HG03064 (cell line): ENCODE data around the gene ELOVL6.
"Not testable (repeated sequence)": the region's sequence is repeated elsewhere in the genome, so short reads cannot be mapped to it uniquely, and the experiment has no call there.

Source experiments
- ATAC-seq: cut with Tn5 transposase; IDR thresholded peaks from one replicate; pipeline ENCODE4 v1.9.1; 2021; ENCODE audit warnings: low read depth; ENCODE audit not compliant: unreplicated experiment

ELOVL6 gene

GRCh38 chr4:110164251-110164650 lies 34.2 kb downstream of the ELOVL6 start:
- no peak for ATAC-seq

DNA sequence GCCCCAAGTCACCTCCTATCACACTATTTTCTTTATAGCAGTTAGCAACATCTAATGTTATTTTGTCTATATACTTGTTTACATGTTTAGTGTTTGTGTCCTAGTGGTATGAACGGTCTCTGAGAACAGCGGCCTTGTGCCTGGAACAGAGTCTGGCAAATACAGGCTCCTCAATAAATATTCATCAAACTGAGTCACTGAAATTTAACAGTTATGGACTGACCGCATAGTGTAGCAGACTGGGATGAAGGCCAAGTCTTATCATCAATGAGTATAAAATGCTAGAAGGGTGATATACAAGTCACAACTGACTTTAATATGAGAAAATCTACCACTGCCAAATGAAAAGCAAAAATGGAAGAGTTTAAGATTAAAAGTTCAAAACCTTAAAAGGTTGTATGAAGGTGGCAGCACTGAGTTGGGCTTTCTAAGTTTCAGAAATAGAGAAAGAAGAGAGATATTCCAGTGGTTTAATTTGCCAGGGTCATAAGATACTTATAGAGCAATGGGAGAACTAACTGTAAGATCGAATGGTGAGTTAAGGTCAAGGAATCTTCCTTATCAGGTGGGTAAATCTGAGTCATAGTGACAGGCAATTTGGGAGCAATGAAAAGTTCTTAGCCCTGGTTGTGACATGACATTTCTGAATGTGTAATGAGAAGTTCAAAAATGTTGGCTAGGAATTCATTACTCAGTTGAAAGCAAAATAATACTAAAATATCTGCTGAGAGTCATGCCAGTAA lies 34.9 kb downstream of the ELOVL6 start:
- ATAC-seq, result no peak

DNA sequence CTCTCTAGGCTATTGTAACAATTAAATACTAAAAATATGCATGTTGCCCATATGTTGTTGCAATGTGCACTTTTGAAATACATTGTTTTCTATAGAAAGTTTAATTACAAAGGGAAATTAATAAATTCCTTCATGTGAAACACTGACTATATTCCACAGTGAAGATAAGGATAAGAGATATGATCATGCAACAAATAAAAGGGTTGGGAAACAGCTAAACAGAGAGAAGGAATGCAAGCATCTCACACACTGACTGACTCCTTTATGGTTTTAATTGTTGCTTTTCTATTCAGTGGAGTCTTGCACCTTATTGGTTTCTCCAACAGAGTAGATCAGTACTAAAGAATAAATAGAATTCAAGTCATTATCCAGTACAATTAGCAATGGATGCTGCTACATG lies 37.8 kb downstream of the ELOVL6 start:
- ATAC-seq, result no peak

GRCh38 chr4:110159541-110159940 lies 38.9 kb downstream of the ELOVL6 start:
- ATAC-seq, result no peak

- ATAC-seq, result no peak
Measured at GRCh38 chr4:110157580-110157979, 40.8 kb downstream of the ELOVL6 start.

- ATAC-seq, result not testable (repeated sequence)
Measured at GRCh38 chr4:110157166-110157565, 41.2 kb downstream of the ELOVL6 start.

DNA sequence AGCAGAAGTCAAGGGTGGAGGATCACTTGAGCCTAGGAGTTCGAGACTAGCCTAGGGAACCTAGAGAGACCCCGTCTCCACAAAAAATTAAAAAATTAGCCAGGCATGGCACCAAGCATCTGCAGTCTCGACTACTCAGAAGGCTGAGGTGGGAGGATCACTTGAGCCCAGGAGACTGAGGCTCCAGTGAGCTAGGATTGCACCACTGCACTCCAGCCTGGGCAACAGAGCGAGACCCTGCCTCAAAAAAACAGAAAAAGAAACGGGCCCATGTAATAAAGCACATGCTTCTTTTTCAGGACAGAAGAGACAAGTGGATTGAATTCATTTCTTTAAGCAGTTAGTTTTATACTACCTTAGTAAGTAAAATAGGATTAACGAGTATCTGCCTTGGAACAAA lies 42.0 kb downstream of the ELOVL6 start:
- ATAC-seq, result no peak

DNA sequence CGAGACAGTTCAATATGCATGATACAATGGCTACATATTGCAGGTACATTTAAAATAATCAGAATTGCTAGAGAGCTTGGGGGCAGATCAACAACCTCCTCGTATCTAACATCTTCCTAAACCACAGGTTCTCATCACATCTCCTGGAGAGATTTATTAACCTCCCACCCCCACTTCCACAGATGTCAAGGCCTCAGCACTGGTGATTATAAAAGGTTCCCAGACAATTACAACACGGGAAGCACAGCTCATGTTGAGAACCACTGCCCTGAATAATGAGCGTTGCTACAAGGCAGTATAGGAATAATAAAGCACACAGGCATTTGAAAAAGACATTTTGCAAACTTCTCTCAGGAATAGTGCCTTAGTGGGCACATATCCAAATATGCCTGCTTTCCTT lies 42.8 kb downstream of the ELOVL6 start:
- no peak for ATAC-seq

GRCh38 chr4:110154582-110154981 lies 43.8 kb downstream of the ELOVL6 start:
- no peak for ATAC-seq

DNA sequence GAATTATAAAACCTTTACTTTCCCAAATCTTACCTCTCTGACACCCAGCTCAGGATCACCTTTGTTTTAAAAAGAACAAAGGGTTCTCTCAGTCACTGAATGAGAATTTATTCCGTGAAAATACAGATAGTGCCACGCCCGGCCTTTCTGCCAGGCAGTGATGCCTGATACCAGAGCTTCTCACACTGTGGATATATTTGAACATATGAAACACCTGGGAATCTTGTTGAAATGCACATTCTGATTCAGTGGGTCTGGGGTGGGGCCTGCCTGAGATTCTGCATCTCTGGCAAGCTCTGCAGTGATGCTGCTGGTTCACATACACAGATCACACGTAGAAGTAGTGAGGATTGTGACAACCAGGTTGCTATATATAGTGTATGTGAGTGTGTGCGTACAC lies 46.0 kb downstream of the ELOVL6 start:
- ATAC-seq, result no peak

GRCh38 chr4:110149089-110149488 lies 49.3 kb downstream of the ELOVL6 start:
- ATAC-seq, result no peak

DNA sequence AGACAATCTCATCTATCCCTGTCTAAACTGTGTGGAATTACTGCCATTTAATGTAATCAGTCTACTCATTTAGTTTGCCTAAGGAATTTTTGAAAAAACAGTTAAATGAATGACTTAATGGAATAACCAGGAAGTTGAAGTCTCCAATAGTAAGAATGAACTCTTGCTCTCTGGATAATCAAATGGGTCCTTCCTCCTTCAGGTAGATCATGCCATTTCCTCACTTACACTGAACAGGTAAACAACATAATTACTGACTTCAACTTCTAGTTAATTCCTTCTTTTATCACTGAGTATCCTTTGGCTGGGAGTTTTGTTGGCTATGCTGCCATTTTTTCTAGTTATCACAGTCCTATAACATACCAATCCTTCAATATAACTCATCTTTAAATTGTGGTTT lies 56.0 kb downstream of the ELOVL6 start:
- ATAC-seq, result no peak

- ATAC-seq, result no peak
Measured at GRCh38 chr4:110139815-110140214, 58.6 kb downstream of the ELOVL6 start.

DNA sequence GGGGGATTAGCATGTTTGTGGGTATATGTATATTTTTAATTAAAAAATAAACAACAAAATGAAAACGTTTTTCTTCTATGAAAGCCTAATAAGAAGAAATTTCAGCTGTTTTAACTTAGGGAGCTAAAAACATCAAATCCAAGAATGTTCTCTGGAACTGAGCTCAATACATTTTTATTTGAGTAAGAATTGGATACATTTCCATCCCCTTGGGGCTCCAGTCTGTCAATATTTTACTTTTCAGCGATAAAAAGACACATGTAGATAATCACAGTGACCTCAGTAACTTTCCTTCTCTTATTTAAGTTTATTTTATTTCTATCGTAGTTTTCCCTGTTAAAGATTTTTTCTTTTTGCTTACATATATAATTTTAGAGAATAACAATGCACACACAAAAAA lies 59.3 kb downstream of the ELOVL6 start:
- ATAC-seq, result no peak

DNA sequence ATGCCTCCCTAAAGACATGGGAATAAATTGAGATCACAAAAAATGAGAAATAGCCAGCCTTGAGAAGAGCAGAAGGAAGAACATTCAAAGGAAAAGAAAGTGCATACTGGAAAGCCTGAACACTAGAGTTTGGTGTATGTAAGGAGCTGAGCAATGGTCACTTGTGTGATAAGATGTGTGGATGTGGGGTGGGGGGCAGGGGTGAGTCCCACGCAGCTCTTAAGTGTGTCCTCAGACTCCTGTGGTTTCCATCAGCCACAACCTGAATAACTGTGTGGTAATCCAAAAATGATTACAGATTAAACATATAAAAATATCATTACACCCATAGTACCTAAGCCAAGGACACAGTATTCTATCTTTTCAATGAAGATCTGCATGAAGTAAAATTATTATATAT lies 59.9 kb downstream of the ELOVL6 start:
- no peak for ATAC-seq

- no peak for ATAC-seq
Measured at GRCh38 chr4:110137829-110138228, 60.6 kb downstream of the ELOVL6 start.

DNA sequence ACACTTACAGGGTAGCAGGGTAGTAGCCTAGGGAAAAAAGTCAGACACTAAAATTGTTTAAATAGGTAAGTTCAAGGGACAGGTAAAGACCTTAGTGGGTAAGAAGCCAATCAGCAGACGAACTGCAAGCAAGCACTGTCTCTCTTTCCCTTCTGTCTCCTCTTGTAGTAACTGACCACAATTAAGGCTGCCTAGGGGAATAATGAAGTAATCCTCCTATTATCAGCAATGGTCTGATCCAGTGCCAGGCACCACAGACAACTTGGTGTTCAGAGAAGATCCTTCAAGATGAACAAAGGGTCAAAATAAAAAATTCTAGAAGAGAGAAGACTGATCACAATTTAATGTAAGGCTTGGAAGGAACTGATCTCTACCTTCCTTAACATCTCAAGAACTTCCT lies 62.9 kb downstream of the ELOVL6 start:
- ATAC-seq, result no peak

GRCh38 chr4:110135076-110135475 lies 63.3 kb downstream of the ELOVL6 start:
- ATAC-seq, result no peak

DNA sequence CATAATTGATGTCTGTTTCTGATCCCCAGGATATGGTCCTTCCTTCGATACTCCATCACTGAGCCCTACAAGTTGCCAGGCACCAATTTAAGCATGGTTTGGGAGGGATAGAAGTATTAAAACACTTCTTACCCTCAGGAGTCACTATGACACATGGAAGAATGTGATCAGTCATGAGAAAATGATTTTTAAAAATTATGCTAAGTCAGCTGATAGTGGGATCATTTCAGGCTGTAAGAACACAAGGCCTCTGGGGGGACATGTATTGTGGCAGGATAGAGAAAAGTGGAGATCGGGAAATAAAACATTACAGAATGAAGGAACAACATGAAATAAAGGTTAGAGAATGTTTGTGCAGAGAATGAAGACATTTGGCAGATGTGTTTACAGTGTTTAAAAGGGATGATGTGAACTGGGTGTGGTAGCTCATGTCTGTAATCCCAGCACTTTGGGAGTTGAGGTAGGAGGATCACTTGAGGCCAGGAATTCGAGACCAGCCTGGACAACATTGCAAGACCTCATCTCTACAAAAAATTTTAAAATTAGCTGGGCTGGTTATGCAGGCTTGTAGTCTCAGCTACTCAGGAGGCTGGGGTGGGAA lies 64.0 kb downstream of the ELOVL6 start:
- no peak for ATAC-seq

DNA sequence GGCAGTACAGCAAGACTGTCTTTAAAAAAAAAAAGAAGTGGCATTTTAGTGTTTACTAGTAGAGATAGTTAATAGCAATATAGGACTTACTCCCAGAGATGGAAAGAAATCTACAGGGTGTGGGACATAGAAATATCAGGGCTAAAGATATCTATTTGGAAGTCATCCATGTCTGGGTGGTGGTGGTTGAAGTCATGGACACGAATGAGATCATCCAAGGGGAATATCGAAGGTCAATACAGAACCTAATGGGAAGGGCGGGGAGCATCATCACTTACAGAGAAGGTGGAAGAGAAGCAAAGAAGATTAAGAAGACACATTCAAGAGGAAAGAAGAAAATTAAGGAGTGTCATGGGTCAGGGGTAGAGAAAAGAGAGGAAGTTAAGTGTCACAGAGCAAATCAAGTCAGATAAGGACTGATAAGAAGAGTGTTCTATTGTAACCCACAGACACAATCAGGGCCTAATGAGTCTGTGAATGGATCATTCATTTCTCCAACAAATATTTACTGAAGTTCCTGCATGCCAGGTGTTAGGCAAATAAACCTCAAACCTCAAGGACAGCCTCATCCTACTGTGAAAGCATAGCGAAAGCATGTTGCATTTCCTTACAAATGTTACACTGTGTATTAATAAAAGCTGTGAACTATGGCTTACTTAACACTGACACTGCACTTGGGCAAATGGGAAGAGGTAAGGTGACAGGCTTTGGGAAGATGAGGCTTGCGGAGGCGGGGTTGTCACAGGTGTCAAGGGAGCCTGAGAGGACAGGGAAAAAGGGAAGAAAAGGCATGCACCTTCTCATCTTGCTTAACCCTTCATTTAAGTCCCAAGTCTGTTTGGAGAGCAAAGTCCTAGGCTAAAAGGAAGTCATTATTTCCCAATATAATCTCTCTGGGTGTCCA lies 65.3 kb downstream of the ELOVL6 start:
- no peak for ATAC-seq

GRCh38 chr4:110131916-110132315 lies 66.5 kb downstream of the ELOVL6 start:
- no peak for ATAC-seq
